SIG-M5 treated with dmso at 0.1 percent for 504 hours (cell line): Measurements from ENCODE around the gene SRC.

Experiments used
- DNase-seq: peaks from one replicate; lab custom pipeline; 2025; ENCODE audit not compliant: unreplicated experiment; lab: John Stamatoyannopoulos, UW

The SRC gene

GRCh38 chr20:37422791-37423286, 76.9 kb downstream of the SRC start:
- no peak for DNase-seq

GRCh38 chr20:37423545-37423944, 77.6 kb downstream of the SRC start:
- DNase-seq: no peak

GRCh38 chr20:37424062-37424851, 78.3 kb downstream of the SRC start:
- DNase-seq: no peak

GRCh38 chr20:37425103-37425625, 79.2 kb downstream of the SRC start:
- DNase-seq: no peak

- no peak for DNase-seq
Observed at GRCh38 chr20:37426106-37426505, 80.2 kb downstream of the SRC start.

GRCh38 chr20:37426978-37427377, 81.0 kb downstream of the SRC start:
- DNase-seq: no peak

GRCh38 chr20:37430044-37430443, 84.1 kb downstream of the SRC start:
- no peak for DNase-seq

GRCh38 chr20:37430778-37431460, 85.0 kb downstream of the SRC start:
- no peak for DNase-seq

- no peak for DNase-seq
Observed at GRCh38 chr20:37431786-37432185, 85.8 kb downstream of the SRC start.

- no peak for DNase-seq
Observed at GRCh38 chr20:37432606-37433005, 86.7 kb downstream of the SRC start.

GRCh38 chr20:37435607-37436006, 89.7 kb downstream of the SRC start:
- no peak for DNase-seq

GRCh38 chr20:37436527-37437186, 90.7 kb downstream of the SRC start:
- DNase-seq: no peak

- DNase-seq: no peak
Observed at GRCh38 chr20:37437676-37438075, 91.7 kb downstream of the SRC start.

- DNase-seq: no peak
Observed at GRCh38 chr20:37438464-37439222, 92.7 kb downstream of the SRC start.

GRCh38 chr20:37439223-37439933, 93.4 kb downstream of the SRC start:
- DNase-seq: no peak

- no peak for DNase-seq
Observed at GRCh38 chr20:37441023-37441422, 95.1 kb downstream of the SRC start.

- DNase-seq: no peak
Observed at GRCh38 chr20:37442547-37442946, 96.6 kb downstream of the SRC start.

- DNase-seq: no peak
Observed at GRCh38 chr20:37442986-37443385, 97.0 kb downstream of the SRC start.

GRCh38 chr20:37443596-37443995, 97.7 kb downstream of the SRC start:
- no peak for DNase-seq

GRCh38 chr20:37445041-37445440, 99.1 kb downstream of the SRC start:
- no peak for DNase-seq
